ENCODE measurements around the gene EDNRB. TPM values are rescaled to one million over a fixed set of nuclear protein-coding genes. Genes with fewer than 3 reads are reported as not detected.

The EDNRB gene
- total RNA-seq, 1 donor from 2014 or later, result not detected

DNA sequence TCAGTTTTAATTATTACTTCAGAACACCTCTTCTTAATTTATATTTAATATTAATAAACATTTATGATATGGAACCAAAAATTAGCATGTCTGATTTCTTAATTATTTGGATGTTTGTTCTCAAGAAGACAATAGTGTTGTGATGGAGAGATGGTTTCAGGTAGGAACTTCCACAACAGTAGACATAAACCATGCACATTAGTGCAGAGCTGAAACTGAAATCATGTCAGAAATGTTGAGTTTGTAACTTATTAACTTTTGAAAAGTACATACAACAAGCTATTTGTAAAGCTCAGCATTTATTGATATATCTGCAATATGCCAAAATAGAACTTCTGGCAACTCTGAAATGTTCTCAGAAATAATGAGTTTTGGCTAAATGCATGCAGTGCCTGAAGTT, 11.8 kb upstream of the EDNRB start:
- TF ChIP-seq, protein P1, sequence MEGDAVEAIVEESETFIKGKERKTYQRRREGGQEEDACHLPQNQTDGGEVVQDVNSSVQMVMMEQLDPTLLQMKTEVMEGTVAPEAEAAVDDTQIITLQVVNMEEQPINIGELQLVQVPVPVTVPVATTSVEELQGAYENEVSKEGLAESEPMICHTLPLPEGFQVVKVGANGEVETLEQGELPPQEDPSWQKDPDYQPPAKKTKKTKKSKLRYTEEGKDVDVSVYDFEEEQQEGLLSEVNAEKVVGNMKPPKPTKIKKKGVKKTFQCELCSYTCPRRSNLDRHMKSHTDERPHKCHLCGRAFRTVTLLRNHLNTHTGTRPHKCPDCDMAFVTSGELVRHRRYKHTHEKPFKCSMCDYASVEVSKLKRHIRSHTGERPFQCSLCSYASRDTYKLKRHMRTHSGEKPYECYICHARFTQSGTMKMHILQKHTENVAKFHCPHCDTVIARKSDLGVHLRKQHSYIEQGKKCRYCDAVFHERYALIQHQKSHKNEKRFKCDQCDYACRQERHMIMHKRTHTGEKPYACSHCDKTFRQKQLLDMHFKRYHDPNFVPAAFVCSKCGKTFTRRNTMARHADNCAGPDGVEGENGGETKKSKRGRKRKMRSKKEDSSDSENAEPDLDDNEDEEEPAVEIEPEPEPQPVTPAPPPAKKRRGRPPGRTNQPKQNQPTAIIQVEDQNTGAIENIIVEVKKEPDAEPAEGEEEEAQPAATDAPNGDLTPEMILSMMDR (IDR thresholded peaks at IDR 0.05), result no peak
- no peaks in the 10 kb centered on the region for H3K27me3 Mint-ChIP-seq (ENCODE audit: unreplicated experiment)

DNA sequence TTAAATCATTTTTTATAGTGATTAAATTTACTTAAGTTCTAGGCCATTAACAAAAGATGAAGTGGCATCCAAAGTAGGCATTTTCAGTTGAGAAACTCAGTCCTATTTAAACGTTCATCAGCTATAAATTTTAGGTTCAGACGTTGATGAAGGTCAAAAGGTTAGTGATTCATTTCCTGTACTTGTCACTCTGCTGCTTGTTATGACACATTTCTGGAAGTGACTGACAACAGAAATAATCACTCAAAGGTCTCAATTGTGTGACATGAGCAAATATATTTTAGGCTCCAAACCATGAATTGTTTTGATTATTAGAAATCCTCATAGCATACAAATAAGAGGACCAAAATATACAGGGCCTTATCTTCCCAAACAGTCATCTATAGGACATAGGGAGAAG, 10.3 kb upstream of the EDNRB start:
- H3K9me3 Mint-ChIP-seq (ENCODE audit: unreplicated experiment), result no peaks in the 10 kb centered on the region
- H3K27me3 Mint-ChIP-seq (ENCODE audit: unreplicated experiment), result no peaks in the 10 kb centered on the region
- TF ChIP-seq, protein P1 (IDR thresholded peaks at IDR 0.05), result no peak
- DNase-seq (ENCODE audit: extremely low spot score, unreplicated experiment), result no peak
- peaks cover 4% of the 10 kb centered on the region for H3K4me1 Mint-ChIP-seq (ENCODE audit: unreplicated experiment)
- H3K4me3 Mint-ChIP-seq (ENCODE audit: unreplicated experiment), result no peak overlapping the region
- H3K36me3 Mint-ChIP-seq (ENCODE audit: unreplicated experiment), result no peaks in the 10 kb centered on the region
- no peak overlapping the region for H3K27ac Mint-ChIP-seq (ENCODE audit: unreplicated experiment)

More for the DNA sequence above, 11.8 kb upstream of the EDNRB start:
- Mint-ChIP-seq H3K9me3 (ENCODE audit: unreplicated experiment) (no peaks in the 10 kb centered on the region), H3K4me1 (ENCODE audit: unreplicated experiment) (peaks cover 4% of the 10 kb centered on the region), H3K36me3 (ENCODE audit: unreplicated experiment) (no peaks in the 10 kb centered on the region), H3K4me3 (ENCODE audit: unreplicated experiment) (no peak overlapping the region), H3K27ac (ENCODE audit: unreplicated experiment) (no peak overlapping the region)
- DNase-seq (ENCODE audit: extremely low spot score, unreplicated experiment), result no peak

DNA sequence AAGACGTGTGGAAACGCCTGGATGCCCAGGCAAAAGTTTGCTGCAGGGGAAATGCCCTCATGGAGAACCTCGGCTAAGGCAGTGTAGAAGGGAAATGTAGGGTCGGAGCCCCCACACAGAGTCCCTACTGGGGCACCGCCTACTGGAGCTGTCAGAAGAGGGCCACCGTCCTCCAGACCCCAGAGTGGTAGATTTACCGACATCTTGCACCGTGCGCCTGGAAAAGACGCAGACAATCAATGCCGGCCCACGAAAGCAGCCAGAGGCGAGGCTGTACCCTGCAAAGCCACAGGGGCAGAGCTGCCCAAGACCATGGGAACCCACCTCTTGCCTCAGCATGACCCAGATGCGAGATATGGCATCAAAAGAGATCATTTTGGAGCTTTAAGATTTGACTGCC, 7.0 kb upstream of the EDNRB start:
- H3K4me3 Mint-ChIP-seq (ENCODE audit: unreplicated experiment), result no peak overlapping the region
- no peak for DNase-seq (ENCODE audit: extremely low spot score, unreplicated experiment)
- H3K36me3 Mint-ChIP-seq (ENCODE audit: unreplicated experiment), result no peaks in the 10 kb centered on the region
- H3K27ac Mint-ChIP-seq (ENCODE audit: unreplicated experiment), result no peak overlapping the region
- H3K9me3 Mint-ChIP-seq (ENCODE audit: unreplicated experiment), result no peaks in the 10 kb centered on the region
- TF ChIP-seq, protein P1 (IDR thresholded peaks at IDR 0.05), result no peak
- peaks cover 4% of the 10 kb centered on the region for H3K4me1 Mint-ChIP-seq (ENCODE audit: unreplicated experiment)
- H3K27me3 Mint-ChIP-seq (ENCODE audit: unreplicated experiment), result no peaks in the 10 kb centered on the region

DNA sequence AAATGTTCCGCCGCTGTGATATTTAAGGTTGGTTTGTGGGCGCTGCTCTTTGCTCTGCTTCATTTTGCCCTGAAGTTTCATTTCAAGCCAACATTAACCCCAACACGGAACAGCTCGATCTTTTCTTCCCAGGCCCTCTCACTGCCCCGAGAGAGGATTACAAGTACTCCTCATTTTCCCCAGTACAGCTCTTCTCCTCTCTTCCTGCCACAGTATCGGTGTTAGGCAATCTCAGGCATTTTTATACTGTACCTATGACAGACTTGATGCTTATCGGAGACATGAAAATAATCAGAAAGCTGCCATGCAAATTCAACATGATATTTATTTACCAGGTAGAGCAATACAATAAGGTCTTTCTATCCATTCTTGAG, 1.3 kb upstream of the EDNRB start:
- Mint-ChIP-seq H3K9me3 (ENCODE audit: unreplicated experiment) (no peaks in the 10 kb centered on the region), H3K4me3 (ENCODE audit: unreplicated experiment) (no peak overlapping the region), H3K4me1 (ENCODE audit: unreplicated experiment) (peaks cover 5% of the 10 kb centered on the region), H3K36me3 (ENCODE audit: unreplicated experiment) (no peaks in the 10 kb centered on the region), H3K27ac (ENCODE audit: unreplicated experiment) (no peak overlapping the region), H3K27me3 (ENCODE audit: unreplicated experiment) (peaks cover 9% of the 10 kb centered on the region)
- DNase-seq (ENCODE audit: extremely low spot score, unreplicated experiment), result no peak
- TF ChIP-seq, protein P1 (IDR thresholded peaks at IDR 0.05), result no peak

DNA sequence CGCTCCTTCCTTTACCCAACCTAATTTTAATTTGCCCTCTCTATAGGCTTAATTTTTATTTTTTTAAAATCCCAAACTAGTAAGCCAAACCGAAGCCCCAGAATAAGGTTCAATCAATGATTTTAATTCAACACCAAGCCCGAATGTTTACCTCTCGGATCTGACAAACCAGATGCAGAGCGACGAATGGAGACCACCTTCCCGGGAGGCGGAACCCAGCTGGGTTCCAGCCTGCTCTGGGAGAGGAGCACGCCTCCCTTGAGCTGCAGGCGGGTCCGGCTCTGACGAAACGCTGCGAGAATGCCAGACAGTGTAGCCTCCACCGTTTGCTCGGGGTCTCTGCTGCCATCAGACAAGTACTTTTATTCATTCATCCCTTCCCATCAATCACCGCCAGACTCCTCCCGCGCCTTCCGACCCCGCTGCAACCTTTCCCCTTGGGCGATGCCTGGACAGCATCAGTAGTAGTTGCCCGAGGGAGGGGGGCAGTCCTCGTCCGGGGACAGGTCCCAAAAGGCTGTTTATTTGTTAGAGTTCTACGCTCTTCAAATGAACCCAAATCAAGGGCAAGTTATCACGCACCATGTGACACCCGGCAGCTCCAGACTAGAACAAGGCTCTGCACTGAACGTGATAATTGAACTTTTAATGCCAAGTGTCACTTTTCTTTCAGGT, 752 bp upstream of the EDNRB start:
- no peak for DNase-seq (ENCODE audit: extremely low spot score, unreplicated experiment)

More for the DNA sequence above, 752 bp upstream of the EDNRB start:
- no peak overlapping the region for H3K4me3 Mint-ChIP-seq (ENCODE audit: unreplicated experiment)
- H3K36me3 Mint-ChIP-seq (ENCODE audit: unreplicated experiment), result no peaks in the 10 kb centered on the region
- peaks cover 9% of the 10 kb centered on the region for H3K27me3 Mint-ChIP-seq (ENCODE audit: unreplicated experiment)
- peaks cover 5% of the 10 kb centered on the region for H3K4me1 Mint-ChIP-seq (ENCODE audit: unreplicated experiment)
- no peak overlapping the region for H3K27ac Mint-ChIP-seq (ENCODE audit: unreplicated experiment)
- TF ChIP-seq, protein P1 (IDR thresholded peaks at IDR 0.05), result no peak
- no peaks in the 10 kb centered on the region for H3K9me3 Mint-ChIP-seq (ENCODE audit: unreplicated experiment)
